COLO668 (cell line): ENCODE results near the gene JARID2.

Experiments used
- DNase-seq: peaks from one replicate; lab custom pipeline; 2025; ENCODE audit not compliant: unreplicated experiment; lab: John Stamatoyannopoulos, UW

JARID2 gene

DNA sequence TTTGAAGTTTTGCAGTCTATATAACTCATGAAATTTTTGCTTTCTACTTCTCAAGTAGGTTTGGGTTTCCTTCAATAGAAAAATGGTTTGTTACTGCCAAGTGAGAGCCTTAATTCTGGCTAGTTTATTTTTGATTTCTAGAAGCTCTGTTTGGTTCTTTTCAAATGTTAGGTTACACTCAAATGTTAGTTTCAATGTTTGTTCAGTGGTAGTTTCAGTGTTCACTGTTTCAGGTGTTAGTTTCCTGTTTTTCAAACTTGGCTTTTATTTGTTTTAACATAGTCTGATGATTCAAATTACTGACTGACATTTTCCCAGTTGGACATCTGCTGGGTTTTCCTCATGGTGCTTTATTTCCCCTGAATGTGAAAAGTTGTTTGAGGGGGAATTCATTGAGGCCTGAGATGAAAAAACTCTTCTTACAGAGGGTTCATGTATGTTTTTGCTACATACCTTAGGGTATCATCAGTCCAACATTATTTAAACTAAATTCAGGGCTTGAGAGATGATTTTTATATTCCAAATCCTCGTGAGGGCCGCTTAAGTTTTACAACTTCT lies 189.0 kb downstream of the JARID2 start:
- no peak for DNase-seq

DNA sequence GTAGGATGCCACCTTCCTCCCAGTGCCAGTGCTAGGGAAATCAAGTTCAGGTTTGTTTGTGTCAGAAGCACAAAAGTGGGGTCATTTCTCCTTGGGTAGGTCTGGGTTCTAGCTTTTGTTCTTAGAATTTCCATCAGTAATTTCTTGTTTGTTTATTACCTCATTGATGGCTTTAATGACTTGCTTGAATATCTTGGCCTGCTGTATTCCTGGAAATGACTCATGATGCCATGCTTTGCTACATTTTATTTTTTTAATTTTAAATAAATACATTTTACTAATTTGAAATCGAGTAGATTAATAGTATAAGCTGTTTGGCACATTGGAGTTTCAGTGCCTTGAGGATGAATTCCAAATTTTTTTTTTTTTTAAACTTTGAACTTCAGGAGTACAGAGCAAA lies 189.6 kb downstream of the JARID2 start:
- DNase-seq = no peak

GRCh38 chr6:15436451-15436850 lies 190.6 kb downstream of the JARID2 start:
- DNase-seq = no peak

- no peak for DNase-seq
Observed at GRCh38 chr6:15437090-15437635, 191.3 kb downstream of the JARID2 start.

GRCh38 chr6:15439410-15440025 lies 193.6 kb downstream of the JARID2 start:
- DNase-seq = no peak

- DNase-seq = no peak
Observed at GRCh38 chr6:15440040-15440439, 194.2 kb downstream of the JARID2 start.

DNA sequence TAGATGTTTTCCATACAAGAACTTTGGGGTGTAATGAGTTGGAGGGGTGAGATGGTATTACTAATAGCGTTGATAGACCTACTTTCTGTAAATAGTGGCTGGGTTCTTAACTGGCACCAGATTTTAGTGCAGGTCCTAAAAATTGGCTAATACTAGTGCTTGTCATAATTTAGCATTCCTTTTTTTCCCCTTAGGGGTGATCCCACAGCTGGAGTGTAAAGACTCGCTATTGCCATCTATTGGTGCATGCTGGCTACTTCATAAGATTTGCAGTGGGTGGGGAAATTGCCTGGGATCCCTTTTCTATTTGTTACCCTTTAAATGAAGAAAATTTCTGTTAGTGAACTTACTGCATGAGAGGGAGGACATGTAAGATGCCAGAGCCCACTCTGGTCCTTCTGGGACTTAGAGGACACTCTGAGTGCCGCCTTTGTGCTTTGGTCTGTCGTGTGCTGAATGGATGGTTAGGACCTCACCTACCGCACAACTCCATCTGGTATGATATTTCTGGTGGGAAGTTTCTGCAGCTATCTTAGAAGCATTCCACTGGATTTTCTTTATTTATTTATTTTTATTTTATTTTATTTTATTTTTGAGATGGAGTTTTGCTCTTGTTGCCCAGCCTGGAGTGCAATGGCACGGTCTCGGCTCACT lies 195.5 kb downstream of the JARID2 start:
- DNase-seq = peak; percentile 27

DNA sequence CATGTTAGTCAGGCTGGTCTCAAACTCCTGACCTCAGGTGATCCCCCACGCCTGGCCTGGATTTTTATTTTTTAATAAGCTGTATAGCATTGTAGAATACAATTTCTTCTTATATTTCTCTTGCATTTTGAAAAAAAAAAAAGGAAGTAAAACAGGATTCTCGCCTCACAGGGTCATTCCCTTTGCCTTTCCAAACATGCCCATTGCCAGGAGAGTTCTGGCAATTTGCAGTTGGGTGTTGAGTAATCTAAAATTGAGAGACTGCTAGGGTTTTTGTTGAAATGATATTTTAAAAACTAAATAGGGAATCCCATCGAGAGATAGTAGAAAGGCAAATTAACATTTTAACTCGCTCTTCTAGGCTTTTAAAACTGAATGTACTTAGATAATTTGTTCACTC lies 196.1 kb downstream of the JARID2 start:
- DNase-seq = no peak

- no peak for DNase-seq
Observed at GRCh38 chr6:15442467-15442866, 196.6 kb downstream of the JARID2 start.

- no peak for DNase-seq
Observed at GRCh38 chr6:15443119-15443830, 197.4 kb downstream of the JARID2 start.

DNA sequence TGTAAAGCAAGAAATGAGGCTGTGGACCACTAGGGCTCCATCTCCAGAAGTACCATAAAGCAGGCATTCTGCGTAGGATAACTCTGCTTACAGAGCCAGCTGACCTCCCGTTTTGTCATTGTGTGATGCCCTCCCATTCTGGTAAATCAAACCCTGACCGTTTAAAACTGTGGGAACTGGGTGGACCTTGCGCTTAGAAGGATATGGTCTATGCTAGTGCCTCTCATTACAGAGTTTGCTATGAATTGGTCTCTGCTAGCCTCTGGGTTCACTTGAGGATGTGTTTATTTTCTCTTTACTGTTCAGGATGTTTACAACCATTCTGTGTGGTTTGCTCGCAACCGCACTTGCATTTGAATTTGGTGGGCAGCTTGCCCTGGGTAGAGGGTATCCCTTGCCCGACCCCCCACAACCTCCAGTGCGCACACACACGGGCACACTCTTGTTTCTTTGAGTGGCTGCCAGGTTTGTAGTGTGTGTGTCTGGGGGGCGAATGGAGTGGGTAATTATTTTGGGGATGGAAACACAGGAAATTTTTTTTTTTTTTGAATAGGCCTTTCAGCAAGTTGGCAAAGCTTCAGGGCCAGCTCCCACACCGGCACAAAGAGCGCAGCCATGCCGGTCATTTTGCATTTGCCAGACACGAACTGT lies 198.3 kb downstream of the JARID2 start:
- no peak for DNase-seq

GRCh38 chr6:15444881-15445280 lies 199.0 kb downstream of the JARID2 start:
- peak; percentile 6 for DNase-seq

- no peak for DNase-seq
Observed at GRCh38 chr6:15447546-15448267, 201.8 kb downstream of the JARID2 start.

DNA sequence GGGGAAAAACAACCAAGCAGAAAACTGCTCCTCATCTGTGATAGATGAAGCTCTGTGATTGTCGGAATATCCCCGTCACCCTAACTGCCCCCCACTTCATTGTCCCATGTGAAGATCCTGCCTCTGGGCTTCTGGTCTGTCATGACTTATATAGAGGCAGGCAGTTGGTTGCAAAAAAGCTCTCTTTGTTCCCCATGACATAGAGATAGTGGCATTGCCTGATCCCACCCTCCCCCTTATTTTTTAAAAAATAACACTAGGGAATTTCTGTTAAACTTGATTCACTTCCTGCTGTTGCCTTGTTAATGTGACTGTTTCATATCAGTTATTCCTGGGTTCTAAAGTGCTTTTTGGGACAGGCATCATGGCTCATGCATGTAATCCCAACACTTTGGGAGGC lies 203.1 kb downstream of the JARID2 start:
- DNase-seq = no peak

DNA sequence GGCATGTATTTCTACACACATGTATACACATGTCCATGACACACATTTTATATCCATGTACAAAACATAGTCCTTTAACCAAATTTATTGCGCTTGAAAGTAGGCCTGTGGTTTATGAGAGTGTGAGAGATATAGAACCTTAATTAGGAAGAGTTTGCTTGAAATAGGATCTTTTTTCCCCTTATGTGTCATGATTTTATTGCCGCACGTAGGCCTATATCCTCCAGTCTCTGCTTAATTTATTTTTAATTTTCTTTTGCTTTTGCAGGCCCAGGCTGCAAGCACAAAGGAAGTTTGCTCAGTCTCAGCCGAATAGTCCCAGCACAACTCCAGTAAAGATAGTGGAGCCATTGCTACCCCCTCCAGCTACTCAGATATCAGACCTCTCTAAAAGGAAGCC lies 205.9 kb downstream of the JARID2 start:
- no peak for DNase-seq

DNA sequence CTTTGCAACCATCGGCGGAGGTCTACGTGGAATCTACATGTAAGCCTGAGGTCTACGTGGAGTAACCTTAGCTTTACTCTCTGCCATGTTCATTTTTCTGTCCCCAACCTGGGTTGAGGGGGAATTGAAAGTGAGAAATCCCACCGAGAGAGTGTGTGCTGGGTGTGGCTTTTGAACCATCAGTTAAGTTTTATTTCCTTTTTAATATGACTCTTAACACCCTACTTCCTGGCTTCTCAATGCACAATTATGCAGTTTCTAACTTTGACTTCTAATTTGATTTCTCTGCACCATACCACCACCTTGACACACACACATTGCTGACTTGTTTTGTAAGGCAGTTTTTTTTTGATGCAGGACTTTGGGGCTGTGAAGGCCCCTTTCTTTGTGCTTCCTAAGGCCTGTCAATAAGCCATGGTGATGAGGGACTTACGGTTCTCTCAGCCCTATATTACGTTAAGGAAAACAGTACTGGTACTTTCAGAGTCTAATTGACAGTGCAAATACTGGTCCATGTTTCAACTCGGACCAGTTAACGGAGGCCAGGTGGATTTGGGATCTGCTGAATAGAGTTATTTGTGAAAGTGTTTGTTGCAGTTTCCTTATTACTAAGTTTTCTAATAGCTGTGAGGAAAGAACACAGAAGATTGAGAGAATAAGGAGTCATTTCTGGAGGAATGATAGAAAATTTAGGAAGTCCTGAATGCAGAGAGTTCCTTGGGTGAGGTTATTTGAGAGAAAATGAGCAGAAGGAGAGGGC lies 206.5 kb downstream of the JARID2 start:
- no peak for DNase-seq

- DNase-seq = no peak
Observed at GRCh38 chr6:15453186-15453585, 207.3 kb downstream of the JARID2 start.

- no peak for DNase-seq
Observed at GRCh38 chr6:15453622-15454021, 207.8 kb downstream of the JARID2 start.

DNA sequence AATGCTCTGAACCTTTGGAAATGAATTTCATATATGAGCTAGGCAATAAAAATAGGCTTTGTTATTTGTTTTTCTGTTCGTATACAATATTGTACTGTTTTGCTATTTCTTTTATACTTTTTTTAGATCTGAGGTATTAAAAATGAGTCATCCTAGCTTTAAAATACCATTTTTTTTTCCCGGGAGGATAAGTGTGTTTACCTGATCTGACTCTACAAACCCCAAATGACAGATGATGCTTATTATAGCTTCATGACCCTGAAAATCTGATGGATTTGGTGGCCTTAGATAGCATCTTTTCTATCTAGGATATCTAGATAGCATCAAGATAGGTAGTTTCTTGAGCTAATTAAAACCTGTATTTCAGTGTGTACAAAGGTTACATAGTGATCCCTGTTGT lies 210.6 kb downstream of the JARID2 start:
- no peak for DNase-seq

GRCh38 chr6:15457121-15457650 lies 211.3 kb downstream of the JARID2 start:
- DNase-seq = no peak
